Measurements from ENCODE around the gene MBNL2. TPM values are rescaled to one million over a fixed set of nuclear protein-coding genes. Genes with fewer than 3 reads are reported as not detected.

MBNL2 gene
- total RNA-seq, 1 experiment from 2014 or later, result 49.4 TPM

DNA sequence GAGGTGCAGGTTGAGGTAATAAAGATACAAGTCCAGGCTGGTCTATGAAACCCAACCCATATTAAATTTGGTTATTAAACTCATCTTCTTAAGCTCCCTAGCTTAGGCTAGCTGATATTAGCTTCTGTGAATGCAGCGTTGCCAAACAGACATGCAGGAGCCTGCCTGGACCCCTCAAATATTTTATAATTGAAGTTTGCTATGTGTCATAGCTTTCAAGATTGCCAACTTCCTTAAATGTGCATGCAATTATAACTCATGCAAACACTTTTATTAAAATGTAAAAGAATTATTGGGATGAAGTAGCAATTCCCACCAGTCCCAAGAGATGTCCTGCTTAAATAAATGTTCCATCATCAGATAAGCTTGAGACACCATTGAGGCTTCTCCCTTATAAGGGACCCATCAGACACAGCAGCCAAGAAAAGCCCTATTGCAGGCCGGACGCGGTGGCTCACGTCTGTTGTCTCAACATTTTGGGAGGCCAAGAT, 51.3 kb downstream of the MBNL2 start:
- no peak for DNase-seq (ENCODE audit: low read depth)

DNA sequence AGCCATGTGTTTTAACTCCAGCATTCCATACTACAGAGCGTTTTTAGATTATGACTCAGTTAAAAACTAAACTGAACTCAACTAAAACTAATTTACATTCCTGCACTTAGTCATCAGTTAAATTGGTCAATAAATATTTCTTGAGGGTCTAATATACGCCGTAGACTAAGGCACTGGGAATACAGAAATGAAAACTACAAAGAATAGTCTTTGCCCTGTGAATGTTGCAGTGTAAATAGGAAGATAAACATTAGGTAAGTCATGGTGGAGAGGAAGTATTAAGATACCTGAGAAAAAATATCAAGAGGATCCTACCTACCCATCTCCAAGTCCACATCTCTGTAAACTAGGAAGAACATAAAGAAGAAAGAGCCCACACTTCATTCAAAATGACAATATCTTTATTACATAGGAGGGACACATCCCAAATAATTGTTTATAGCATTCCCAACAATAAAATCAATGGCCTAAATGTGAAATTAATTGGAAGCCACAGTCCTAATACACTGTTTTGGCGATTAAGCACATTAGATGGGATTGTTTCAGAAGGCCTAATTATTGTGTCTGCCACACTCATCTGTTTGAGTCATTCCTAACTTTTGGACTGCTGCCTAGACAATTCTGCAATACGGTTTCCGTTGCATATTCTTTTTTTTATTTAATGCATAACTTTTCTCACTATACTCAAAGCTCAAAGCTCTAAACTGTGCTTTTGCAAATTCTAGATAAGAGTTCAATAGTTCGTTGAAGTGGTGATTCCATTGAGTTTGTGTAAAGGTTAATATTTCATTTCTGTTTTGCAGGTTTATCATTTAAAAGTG, 52.9 kb downstream of the MBNL2 start:
- peak; percentile 75 for DNase-seq (ENCODE audit: low read depth)

DNA sequence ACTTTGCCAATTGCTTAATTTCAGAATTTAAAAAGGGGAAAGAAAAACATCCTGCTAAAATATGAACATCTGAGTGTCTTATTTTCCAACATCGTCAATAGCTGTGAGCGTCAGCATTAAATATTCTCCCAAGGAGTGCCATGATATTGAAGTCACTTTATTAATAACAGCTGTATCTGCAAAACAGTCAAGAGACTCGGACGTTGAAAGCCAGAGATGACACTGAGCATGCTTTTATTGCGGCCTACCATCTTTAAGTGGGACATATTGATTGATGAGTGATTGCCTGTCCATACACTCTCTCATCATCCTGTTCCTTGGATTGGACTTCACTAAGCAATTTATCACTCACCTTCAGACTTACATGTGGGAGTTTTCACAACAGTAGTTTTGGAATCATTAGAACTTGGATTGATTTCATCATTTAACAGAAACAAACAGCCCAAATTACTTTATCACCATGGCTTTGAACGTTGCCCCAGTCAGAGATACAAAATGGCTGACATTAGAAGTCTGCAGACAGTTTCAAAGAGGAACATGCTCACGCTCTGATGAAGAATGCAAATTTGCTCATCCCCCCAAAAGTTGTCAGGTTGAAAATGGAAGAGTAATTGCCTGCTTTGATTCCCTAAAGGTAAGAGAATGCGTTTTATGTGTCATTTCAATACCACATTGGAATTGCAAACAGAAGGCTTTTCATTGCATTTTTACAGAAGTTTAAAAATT, 53.8 kb downstream of the MBNL2 start:
- no peak for DNase-seq (ENCODE audit: low read depth)

DNA sequence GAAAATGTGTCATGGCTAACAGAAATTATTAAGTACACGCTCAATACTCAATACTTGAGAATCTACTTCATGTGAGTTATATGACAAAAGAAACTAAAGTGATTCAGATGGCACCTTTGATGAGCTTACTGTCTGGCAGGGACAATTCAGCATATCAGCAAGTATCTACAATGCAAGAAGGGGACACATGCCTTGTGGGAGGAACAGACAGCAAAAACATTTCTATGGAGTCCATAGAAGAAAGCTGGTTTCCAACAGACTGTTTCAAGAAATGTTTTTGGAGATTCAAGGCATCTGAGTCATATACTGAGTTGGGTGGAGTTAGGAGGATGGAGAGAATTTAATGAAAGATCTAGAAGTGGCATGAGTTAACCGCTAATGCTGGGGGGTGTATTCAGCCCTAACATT, 54.7 kb downstream of the MBNL2 start:
- DNase-seq (ENCODE audit: low read depth), result no peak

GRCh38 chr13:97278435-97279411, 56.6 kb downstream of the MBNL2 start:
- DNase-seq (ENCODE audit: low read depth), result no peak

GRCh38 chr13:97279913-97280312, 57.8 kb downstream of the MBNL2 start:
- peak; percentile 61 for DNase-seq (ENCODE audit: low read depth)

GRCh38 chr13:97280478-97280877, 58.3 kb downstream of the MBNL2 start:
- DNase-seq (ENCODE audit: low read depth), result peak; percentile 63

DNA sequence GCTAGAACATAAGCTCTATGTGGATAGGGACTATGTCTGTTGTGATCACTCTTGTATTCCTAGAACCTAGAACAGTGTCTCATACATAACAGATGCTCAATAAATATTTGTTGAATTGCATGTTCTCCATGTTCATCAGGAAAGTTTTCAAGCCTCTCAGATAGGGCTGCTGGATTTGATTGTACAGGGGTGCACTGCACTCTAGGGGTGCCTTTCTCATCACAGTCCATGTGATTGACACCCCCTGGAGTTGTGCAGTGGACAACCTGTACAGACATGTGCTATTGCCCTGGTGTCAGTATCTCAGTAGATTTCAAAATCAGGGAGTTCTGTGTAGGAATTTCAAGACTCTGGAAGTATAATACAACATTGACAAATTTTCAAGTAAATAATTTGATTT, 58.9 kb downstream of the MBNL2 start:
- no peak for DNase-seq (ENCODE audit: low read depth)

- peak; percentile 51 for DNase-seq (ENCODE audit: low read depth)
Observed at GRCh38 chr13:97282705-97283104, 60.6 kb downstream of the MBNL2 start.

DNA sequence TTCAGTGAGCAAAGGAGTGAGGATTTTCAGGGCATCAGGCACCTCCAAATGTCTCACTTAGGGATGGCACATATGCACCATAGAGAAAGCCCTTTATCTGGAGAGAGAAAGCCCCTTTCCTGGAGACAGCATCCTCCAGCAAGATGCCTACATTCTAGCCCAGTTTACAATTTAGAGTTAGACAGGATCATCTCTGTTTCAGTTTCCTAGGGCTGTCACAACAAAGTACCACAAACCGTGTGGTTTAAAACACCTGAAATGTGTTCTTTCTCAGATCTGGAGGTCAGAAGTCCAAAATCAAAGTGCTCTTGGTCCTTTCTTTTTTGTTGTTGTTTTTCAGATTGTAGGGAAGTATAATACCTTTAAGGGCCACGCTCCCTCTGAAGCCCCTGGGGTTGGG, 61.8 kb downstream of the MBNL2 start:
- DNase-seq (ENCODE audit: low read depth), result no peak

GRCh38 chr13:97284558-97284957, 62.4 kb downstream of the MBNL2 start:
- DNase-seq (ENCODE audit: low read depth), result no peak

GRCh38 chr13:97285221-97285955, 63.3 kb downstream of the MBNL2 start:
- peak; percentile 37 for DNase-seq (ENCODE audit: low read depth)

- no peak for DNase-seq (ENCODE audit: low read depth)
Observed at GRCh38 chr13:97286317-97287046, 64.3 kb downstream of the MBNL2 start.

- DNase-seq (ENCODE audit: low read depth), result no peak
Observed at GRCh38 chr13:97287047-97287383, 64.9 kb downstream of the MBNL2 start.

DNA sequence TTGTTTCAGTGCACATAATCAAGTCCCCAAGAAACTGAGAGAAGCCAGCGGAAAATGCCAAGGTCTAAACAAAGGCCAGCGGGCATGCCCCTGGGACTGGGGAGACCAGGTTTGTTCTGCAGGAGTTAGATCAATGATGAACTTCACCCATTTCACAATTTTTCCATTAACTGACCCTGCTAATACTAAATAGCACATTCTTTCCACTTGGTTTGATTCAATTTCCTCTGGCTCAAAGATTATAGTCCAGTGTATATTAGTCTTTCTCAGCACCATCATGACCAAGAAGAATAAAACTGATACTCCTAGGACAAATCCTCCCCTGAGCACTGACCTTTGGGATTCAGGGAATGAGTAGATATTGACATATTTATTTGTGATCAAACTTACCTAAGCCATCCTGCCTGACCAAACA, 66.4 kb downstream of the MBNL2 start:
- DNase-seq (ENCODE audit: low read depth), result no peak

GRCh38 chr13:97289514-97290298, 67.6 kb downstream of the MBNL2 start:
- no peak for DNase-seq (ENCODE audit: low read depth)

GRCh38 chr13:97295283-97296182, 73.4 kb downstream of the MBNL2 start:
- peak; percentile 24 for DNase-seq (ENCODE audit: low read depth)

DNA sequence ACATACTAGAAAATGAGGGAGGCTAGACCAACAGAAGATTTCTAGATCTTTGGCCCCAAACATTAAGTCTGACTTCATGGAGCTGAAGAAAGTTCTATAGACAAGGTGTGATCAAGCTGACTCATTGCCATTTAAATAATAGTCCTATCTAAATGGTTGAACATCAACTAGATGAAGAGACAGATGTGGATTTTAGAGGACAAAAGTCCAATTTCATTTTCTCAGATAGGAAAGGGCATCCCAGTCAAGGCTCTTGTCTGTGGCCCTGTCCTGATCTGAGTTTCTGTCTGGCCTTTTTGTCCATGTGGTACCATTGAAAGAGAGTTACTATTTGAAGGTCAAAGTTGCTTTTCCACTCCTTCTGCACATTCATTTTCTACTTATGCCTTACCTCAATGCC, 74.6 kb downstream of the MBNL2 start:
- no peak for DNase-seq (ENCODE audit: low read depth)

DNA sequence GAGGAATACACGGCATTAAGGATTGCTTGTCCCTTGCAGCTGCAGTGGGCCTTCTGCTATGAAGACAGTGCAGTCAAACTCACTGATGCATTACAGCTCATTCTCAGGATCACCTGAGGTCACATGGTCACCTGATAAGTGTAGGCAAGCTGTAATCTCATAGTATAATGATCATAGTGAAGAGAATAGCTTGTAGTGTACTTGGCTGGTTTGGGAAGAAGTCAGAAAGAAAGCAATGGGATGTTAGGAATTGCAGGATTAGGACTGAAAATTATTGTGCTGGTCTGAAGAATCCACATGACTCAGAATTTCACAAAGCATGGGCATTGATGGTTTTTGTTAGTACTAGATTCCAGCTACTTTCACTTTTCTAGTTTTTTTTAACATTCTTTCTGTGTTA, 76.7 kb downstream of the MBNL2 start:
- DNase-seq (ENCODE audit: low read depth), result no peak
